Measurements from ENCODE around the gene TRIM44.
"Not testable (repeated sequence)": the region's sequence is repeated elsewhere in the genome, so short reads cannot be mapped to it uniquely, and the experiment has no call there.

TRIM44 gene

GRCh38 chr11:35672608-35673007, 10.0 kb downstream of the TRIM44 start:
- DNase-seq (ENCODE audit: low spot score): no peak

DNA sequence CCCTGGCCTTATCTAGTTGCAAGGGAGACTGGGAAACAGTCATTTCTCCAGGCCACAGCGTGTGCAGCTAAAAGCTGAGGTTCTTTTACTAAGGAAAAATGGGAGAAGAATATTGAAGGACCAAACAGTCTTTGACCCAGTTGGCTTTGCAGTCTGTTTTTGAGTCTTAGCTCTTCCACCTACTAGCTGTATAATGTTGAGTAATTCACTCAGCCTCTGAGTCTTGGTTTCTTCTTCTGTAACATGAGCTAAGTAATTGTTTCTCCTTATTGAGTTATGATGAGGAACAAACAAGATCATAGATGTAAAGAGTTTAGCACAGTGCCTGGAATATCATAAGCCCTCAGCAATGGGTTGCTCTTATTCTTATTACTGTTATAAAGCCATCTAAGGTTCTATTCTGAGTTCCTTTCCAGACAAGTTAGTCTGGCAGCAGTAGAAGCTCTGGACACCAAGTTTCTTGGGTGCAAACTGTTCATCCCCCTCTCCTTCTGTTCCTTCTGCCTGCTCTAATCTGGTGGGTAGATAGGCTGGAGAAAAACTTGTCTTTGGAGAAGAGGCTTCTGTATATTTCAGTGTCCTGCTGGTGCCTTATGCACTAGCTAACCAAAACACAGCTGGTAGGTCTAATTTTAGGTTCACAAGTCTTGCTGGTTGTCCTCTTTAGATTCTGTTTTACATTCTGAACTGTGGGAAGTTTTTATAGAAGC, 13.5 kb downstream of the TRIM44 start:
- DNase-seq (ENCODE audit: low spot score): no peak

- DNase-seq (ENCODE audit: low spot score): no peak
Measured at GRCh38 chr11:35676611-35676965, 14.0 kb downstream of the TRIM44 start.

- DNase-seq (ENCODE audit: low spot score): no peak
Measured at GRCh38 chr11:35677904-35678303, 15.3 kb downstream of the TRIM44 start.

GRCh38 chr11:35678471-35678870, 15.9 kb downstream of the TRIM44 start:
- no peak for DNase-seq (ENCODE audit: low spot score)

- DNase-seq (ENCODE audit: low spot score): no peak
Measured at GRCh38 chr11:35678975-35679374, 16.4 kb downstream of the TRIM44 start.

GRCh38 chr11:35680506-35680905, 17.9 kb downstream of the TRIM44 start:
- DNase-seq (ENCODE audit: low spot score): no peak

GRCh38 chr11:35681163-35681767, 18.7 kb downstream of the TRIM44 start:
- DNase-seq (ENCODE audit: low spot score): no peak

DNA sequence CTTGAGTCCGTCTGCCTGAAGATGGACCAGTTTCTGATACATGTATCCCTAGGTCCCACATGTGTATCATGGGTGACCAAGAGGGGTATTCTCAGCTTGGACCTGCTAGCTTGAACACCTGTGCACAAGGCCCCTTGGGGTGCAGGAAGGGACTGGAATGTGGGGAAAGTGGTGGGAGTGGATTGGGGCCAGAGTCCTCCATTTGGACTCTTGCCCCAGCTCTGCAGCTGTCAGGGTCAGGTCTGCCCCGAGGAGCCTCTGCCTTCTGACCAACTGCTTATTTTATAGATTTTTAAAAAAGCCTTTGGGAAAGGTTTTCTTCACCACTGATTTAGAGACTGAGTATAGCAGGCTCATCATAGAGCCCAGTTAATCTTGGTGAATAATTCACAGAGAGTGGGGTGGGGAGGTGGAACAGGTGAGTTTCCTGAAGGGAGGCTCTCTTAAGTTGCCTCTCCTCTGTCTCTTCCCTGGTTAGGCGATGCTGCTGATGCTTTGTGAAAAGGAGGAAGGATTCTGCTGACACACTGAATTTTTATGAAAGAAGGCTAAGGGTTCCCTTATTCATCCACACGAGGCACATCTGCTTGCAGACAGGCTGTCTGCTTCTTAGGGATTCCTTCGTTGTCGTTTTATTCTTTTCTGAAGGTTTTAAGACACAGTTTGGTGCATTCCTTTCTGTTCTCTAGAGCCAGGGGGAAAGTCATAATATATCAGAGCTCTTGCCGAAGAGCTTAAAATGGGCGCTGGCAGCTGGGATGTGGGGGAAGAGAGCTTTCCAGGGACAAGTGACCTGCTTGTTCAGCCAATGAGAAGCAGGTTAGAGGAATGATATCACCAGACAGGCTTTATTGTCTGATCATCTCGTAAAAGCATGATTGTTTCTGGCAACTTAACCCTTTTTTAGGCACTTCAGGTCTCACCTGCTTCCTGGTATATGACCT, 19.9 kb downstream of the TRIM44 start:
- DNase-seq (ENCODE audit: low spot score): no peak

DNA sequence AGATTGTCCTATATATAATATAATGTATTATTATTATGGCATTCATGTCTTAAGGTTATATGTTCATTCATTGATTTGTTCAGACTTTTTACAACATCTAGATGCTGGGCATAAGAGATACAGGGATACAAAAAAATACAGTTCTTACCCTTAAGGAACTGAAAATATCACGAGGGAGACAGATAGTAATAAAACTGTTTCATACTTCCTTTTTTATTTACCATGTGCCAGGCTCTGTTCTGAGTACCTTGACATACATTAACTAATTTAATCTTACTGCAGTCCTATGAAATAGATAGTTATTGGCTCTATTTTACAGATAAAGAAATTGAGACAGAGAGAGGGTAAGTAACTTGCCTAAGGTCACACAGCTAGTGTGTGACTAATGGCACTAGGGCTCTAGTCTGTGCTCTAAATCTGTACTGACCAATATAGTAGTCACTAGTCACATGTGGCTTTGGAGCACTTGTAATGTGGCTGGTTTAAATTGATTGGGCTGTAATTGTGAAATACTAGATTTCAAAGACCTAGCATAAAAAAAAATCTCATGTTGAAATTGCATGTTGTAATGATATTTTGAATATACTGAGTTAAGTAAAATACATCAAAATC, 21.3 kb downstream of the TRIM44 start:
- peak; percentile 81 for DNase-seq (ENCODE audit: low spot score)

DNA sequence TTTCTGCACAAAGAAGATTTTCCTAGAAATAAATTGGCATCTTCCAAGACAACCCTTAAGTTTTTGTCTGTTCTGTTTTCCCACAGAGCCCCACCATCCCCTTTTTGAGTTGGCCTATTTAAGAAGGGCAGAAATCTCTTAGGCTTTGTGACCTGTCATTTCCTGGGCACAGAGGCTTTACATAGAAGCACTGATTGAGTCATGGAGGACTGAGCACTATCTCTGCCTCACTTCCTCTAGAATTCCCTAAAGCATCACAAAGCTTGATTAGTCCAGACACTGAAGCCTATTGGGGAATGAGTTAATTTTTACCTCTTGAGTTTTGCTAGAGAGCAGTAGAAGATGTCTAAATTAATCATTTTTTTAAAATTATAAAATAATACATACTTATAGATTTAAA, 25.4 kb downstream of the TRIM44 start:
- DNase-seq (ENCODE audit: low spot score): peak; percentile 82

- DNase-seq (ENCODE audit: low spot score): no peak
Measured at GRCh38 chr11:35689081-35689996, 26.8 kb downstream of the TRIM44 start.

DNA sequence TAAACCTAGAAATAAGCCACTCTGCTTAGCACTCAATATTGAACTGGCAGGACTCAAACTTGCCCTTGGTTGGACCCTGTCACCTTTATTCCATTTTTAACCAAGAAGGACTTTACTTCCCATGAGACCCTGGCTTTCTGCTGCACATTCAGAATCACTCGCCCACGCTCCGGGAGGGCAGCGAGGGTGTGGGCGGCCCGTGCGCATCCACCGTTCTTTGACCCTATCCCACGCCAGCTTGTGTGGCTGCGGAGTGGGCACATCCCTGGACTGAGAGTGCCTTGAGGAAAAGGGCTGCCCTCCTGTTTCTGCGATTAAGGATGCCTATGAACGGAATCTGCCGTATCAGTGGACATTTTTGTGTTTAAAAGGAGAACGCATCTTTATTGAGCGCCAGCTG, 39.6 kb downstream of the TRIM44 start:
- no peak for DNase-seq (ENCODE audit: low spot score)

GRCh38 chr11:35709376-35709775, 46.8 kb downstream of the TRIM44 start:
- DNase-seq (ENCODE audit: low spot score): no peak

- no peak for DNase-seq (ENCODE audit: low spot score)
Measured at GRCh38 chr11:35711173-35711910, 48.8 kb downstream of the TRIM44 start.

DNA sequence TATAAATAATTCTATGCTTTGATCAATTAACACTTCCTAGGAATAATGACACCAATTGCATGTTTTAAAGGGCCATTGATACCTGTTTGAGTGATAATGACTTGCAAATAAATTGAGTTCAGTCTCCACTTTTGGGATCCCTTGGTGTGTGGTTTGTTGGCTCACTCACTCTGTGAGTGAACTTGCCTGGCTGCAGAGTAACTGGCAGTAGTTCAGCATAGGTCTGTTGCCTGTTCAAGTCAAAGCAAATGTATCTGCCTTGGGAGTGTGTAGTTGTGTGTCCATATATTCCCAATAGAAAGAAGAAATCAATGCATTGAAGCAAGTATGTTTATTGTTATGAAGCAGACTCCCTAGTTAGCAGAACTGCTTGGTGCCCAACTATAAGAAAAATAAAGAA, 49.3 kb downstream of the TRIM44 start:
- DNase-seq (ENCODE audit: low spot score): no peak

DNA sequence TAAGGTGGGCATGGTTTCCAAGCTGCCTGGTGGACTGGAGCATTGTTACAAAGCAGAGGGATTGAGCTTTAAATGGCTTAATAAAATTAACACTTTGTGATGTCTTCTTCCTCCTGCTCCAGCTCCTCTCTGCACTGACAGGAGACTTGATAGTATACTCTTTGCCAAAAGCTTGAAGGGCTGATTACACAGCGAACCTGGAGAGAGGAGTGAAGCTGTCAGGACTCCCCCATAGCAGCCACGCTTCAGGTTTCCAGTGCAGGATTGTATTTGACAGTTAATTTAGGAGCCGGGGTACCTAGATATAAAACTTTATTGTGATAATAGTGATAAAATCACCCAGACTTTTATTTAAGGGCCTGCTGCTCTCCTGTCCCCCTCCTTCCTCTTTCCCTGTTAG, 50.0 kb downstream of the TRIM44 start:
- DNase-seq (ENCODE audit: low spot score): no peak

GRCh38 chr11:35714882-35715627, 52.5 kb downstream of the TRIM44 start:
- DNase-seq (ENCODE audit: low spot score): peak; percentile 83

DNA sequence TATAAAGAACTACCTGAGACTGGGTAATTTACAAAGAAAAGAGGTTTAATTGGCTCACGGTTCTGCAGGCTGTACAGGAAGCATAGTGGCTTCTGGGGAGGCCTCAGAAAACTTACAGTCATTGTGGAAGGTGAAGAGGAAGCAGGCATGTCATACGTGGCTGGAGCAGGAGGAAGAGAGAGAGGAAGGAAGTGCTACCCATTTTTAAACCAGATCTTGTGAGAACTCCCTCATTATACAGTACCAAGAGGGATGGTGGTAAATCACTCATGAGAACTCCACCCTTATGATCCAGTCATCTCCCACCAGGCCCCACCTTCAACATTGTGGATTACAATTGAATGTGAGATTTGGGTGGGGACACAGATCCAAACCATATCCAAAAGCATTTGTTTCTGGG, 53.1 kb downstream of the TRIM44 start:
- DNase-seq (ENCODE audit: low spot score): not testable (repeated sequence)

GRCh38 chr11:35717043-35717442, 54.5 kb downstream of the TRIM44 start:
- peak; percentile 15 for DNase-seq (ENCODE audit: low spot score)

Data from RKO (cell line).